Panc1 (cell line): Measurements from ENCODE around the gene CREB1. TPM values are rescaled to one million over a fixed set of nuclear protein-coding genes. Genes with fewer than 3 reads are reported as not detected.

Experiments used
- ATAC-seq: fragments of 200-7000 bp; cut with Tn5 transposase; 2 replicates; pipeline ENCODE4 v1.9.1; 2020; ENCODE audit warnings: mild to moderate bottlenecking, moderate library complexity
- BruUV-seq: library from RNA; stranded (reverse); fragments of 400-500 nt; replicated peaks from 2 replicates; lab custom pipeline; 2021; lab: Mats Ljungman, UMichigan
- CTCF ChIA-PET: fragments of 300-600 bp; sonication (Branson Sonifier 250); formaldehyde crosslinking; loops from one replicate; lab custom pipeline; 2022; ENCODE audit warnings: antibody characterized with exemption; lab: Charles Lee
- POLR2A ChIA-PET: fragments of 300-600 bp; sonication (Branson Sonifier 250); formaldehyde crosslinking; loops from one replicate; lab custom pipeline; 2022; ENCODE audit warnings: antibody characterized with exemption; lab: Charles Lee
- DNase-seq: peaks from one replicate; pipeline ENCODE4 v3.0.0-alpha.2; 2010; ENCODE audit warnings: low read depth, low spot score
- H3K27ac ChIP-seq: 2 replicates; pipeline ENCODE4 v1.5.1; 2011; ENCODE audit warnings: mild to moderate bottlenecking, low read length, inconsistent platforms
- H3K27me3 ChIP-seq: fragments of 200-500 bp; sonication (Bioruptor generic); 2 replicates; pipeline ENCODE4 v1.6.0; 2014; ENCODE audit warnings: low read length, inconsistent platforms; ENCODE audit not compliant: control insufficient read depth, insufficient read depth
- H3K36me3 ChIP-seq: fragments of 200-500 bp; sonication (Bioruptor generic); 2 replicates; pipeline ENCODE4 v1.5.1; 2014; ENCODE audit warnings: inconsistent platforms, mild to moderate bottlenecking, low read length, moderate library complexity; ENCODE audit not compliant: control insufficient read depth, insufficient read depth
- H3K4me1 ChIP-seq: 2 replicates; pipeline ENCODE4 v1.5.1; 2011; ENCODE audit warnings: inconsistent platforms, mild to moderate bottlenecking, low read length, moderate library complexity; ENCODE audit not compliant: control insufficient read depth, insufficient read depth
- H3K4me3 ChIP-seq, 2 experiments: 2 replicates each; pipeline ENCODE4 v1.5.1; 2011 to 2012; ENCODE audit warnings: low read depth in 2 of 2, low read length in 2 of 2, mild to moderate bottlenecking in 2 of 2, inconsistent platforms in 1 of 2, moderate library complexity in 1 of 2
- H3K9me3 ChIP-seq: fragments of 200-500 bp; sonication (Bioruptor generic); 2 replicates; pipeline ENCODE4 v1.5.1; 2014; ENCODE audit warnings: low read depth, mild to moderate bottlenecking, inconsistent platforms, low read length, moderate library complexity; ENCODE audit not compliant: control insufficient read depth, insufficient read depth
- CTCF ChIP-seq: fragments of 450-650 bp; IDR thresholded peaks from 2 replicates; pipeline ENCODE4 v1.5.1; 2017; ENCODE audit warnings: mild to moderate bottlenecking
- POLR2AphosphoS5 ChIP-seq: IDR thresholded peaks from 2 replicates; pipeline ENCODE4 v1.6.1; 2012; ENCODE audit warnings: mild to moderate bottlenecking, low read depth, low read length, moderate library complexity
- SIN3A ChIP-seq: IDR thresholded peaks from 2 replicates; pipeline ENCODE4 v1.6.1; 2012; ENCODE audit warnings: low read depth, mild to moderate bottlenecking, low read length, moderate library complexity, borderline replicate concordance; ENCODE audit not compliant: insufficient read depth
- TCF7L2 ChIP-seq: IDR thresholded peaks from 2 replicates; pipeline ENCODE4 v1.6.1; 2011; ENCODE audit warnings: mild to moderate bottlenecking, low read depth, low read length, inconsistent platforms
- in situ Hi-C: cut with HindIII; loops from 2 replicates; pipeline ENCODE4 v1.10.0; 2016; ENCODE audit warnings: low sequenced_read_pairs, low pct_unique_long_range_greater_than_20kb
- intact Hi-C: fragments of 100-400 bp; cut with micrococcal nuclease; formaldehyde crosslinking; loops from one replicate; pipeline ENCODE4 v1.10.0; 2022; ENCODE audit not compliant: unreplicated experiment
- total RNA-seq: library from RNA; stranded (reverse); gene quantifications from one replicate; pipeline ENCODE4 v1.2.1, GENCODE V29; 2021; ENCODE audit not compliant: unreplicated experiment
- TF ChIP-seq, protein P1 (sequence below), 2 experiments: IDR thresholded peaks; 2 replicates each; pipeline ENCODE4 v1.6.1; 2011 to 2012; ENCODE audit warnings: low read depth in 2 of 2, control low read depth in 1 of 2, low read length in 1 of 2, mild to moderate bottlenecking in 1 of 2, moderate library complexity in 1 of 2; ENCODE audit not compliant: insufficient read depth in 1 of 2

CREB1 gene
- total RNA-seq, 1 experiment from 2014 or later, result 31.1 TPM

DNA sequence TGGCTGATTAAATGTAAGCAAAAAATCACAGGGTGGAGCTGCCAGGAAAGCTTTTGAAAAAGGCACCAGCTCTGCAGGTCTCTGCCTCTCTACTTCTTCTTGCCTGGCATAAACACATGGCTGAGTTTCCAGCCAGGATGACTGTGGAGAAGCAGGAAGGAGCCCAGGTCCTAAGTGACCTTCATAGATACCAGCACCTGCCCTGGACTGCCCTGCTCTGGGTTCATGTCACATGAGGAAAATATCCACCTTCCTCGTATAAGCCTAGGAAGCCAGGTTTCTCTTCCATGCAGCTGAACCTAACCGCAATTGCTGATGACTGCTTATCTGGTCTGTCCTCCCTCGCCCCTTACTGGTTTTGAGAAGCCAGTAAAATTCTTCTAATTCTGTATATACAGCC lies 47.8 kb upstream of the CREB1 start:
- ChIA-PET POLR2A (no interaction called here), CTCF (no interaction called here)
- no peaks in the 10 kb centered on the region for H3K27me3 ChIP-seq
- no peaks in the 10 kb centered on the region; the same call in 1 of the 2 replicates for H3K4me1 ChIP-seq
- TF ChIP-seq, protein P1, sequence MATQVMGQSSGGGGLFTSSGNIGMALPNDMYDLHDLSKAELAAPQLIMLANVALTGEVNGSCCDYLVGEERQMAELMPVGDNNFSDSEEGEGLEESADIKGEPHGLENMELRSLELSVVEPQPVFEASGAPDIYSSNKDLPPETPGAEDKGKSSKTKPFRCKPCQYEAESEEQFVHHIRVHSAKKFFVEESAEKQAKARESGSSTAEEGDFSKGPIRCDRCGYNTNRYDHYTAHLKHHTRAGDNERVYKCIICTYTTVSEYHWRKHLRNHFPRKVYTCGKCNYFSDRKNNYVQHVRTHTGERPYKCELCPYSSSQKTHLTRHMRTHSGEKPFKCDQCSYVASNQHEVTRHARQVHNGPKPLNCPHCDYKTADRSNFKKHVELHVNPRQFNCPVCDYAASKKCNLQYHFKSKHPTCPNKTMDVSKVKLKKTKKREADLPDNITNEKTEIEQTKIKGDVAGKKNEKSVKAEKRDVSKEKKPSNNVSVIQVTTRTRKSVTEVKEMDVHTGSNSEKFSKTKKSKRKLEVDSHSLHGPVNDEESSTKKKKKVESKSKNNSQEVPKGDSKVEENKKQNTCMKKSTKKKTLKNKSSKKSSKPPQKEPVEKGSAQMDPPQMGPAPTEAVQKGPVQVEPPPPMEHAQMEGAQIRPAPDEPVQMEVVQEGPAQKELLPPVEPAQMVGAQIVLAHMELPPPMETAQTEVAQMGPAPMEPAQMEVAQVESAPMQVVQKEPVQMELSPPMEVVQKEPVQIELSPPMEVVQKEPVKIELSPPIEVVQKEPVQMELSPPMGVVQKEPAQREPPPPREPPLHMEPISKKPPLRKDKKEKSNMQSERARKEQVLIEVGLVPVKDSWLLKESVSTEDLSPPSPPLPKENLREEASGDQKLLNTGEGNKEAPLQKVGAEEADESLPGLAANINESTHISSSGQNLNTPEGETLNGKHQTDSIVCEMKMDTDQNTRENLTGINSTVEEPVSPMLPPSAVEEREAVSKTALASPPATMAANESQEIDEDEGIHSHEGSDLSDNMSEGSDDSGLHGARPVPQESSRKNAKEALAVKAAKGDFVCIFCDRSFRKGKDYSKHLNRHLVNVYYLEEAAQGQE (IDR thresholded peaks at IDR 0.05; ENCODE audit: insufficient read depth in 1 of 2, low read depth in 2 of 2, low read length in 1 of 2), result no peak
- TF ChIP-seq POLR2AphosphoS5 (no peak), CTCF (no peak)
- no peaks in the 10 kb centered on the region for H3K9me3 ChIP-seq
- in situ Hi-C loops (no loop called here), intact Hi-C loops (no loop called here)
- H3K36me3 ChIP-seq, result no peaks in the 10 kb centered on the region
- DNase-seq (no peak), ATAC-seq (peak; percentile 51; the same call in 1 of the 2 replicates)
- H3K4me3 ChIP-seq, result no peak overlapping the region
- no TSS peak for BruUV-seq
- H3K27ac ChIP-seq, result no peak overlapping the region

GRCh38 chr2:207482630-207483029 lies 47.1 kb upstream of the CREB1 start:
- POLR2A ChIA-PET, result interaction anchor here (0.5 kb wide), 1 partner anchor 458 kb away, joined by 10 read pairs; no protein-coding TSS in a partner anchor
- ATAC-seq, result no peak
- in situ Hi-C loops, result no loop called here

GRCh38 chr2:207483066-207483465 lies 46.7 kb upstream of the CREB1 start:
- CTCF ChIA-PET, result no interaction called here
- intact Hi-C loops (no loop called here), in situ Hi-C loops (no loop called here)
- no peak overlapping the region for H3K4me3 ChIP-seq
- no peak overlapping the region for H3K27ac ChIP-seq
- H3K36me3 ChIP-seq, result no peaks in the 10 kb centered on the region
- ATAC-seq, result no peak
- no peaks in the 10 kb centered on the region; the same call in 1 of the 2 replicates for H3K4me1 ChIP-seq
- TF ChIP-seq SIN3A (no peak), TCF7L2 (no peak), POLR2AphosphoS5 (no peak)
- no peaks in the 10 kb centered on the region for H3K27me3 ChIP-seq
- no peak for DNase-seq
- BruUV-seq, result no TSS peak
- POLR2A ChIA-PET, result interaction anchor here (0.5 kb wide), 1 partner anchor 458 kb away, joined by 10 read pairs; no protein-coding TSS in a partner anchor
- no peaks in the 10 kb centered on the region for H3K9me3 ChIP-seq

More at GRCh38 chr2:207482630-207483029, 47.1 kb upstream of the CREB1 start:
- TF ChIP-seq POLR2AphosphoS5, result no peak
- TF ChIP-seq TCF7L2, result no peak
- no peaks in the 10 kb centered on the region for H3K27me3 ChIP-seq
- BruUV-seq, result no TSS peak
- intact Hi-C loops, result no loop called here
- no peak for DNase-seq
- no peak overlapping the region for H3K27ac ChIP-seq
- H3K9me3 ChIP-seq, result no peaks in the 10 kb centered on the region
- no peaks in the 10 kb centered on the region for H3K36me3 ChIP-seq
- no peaks in the 10 kb centered on the region; the same call in 1 of the 2 replicates for H3K4me1 ChIP-seq
- CTCF ChIA-PET, result no interaction called here
- no peak overlapping the region for H3K4me3 ChIP-seq
